Measurements from ENCODE around the gene PNKP.

The PNKP gene

GRCh38 chr19:49818649-49819370 lies 48.6 kb downstream of the PNKP start:
- Mint-ChIP-seq H3K27ac (peak overlapping the region; percentile 83), H3K4me1 (ENCODE audit: low read depth) (peaks cover 27% of the 10 kb centered on the region), H3K36me3 (peaks cover 2% of the 10 kb centered on the region), H3K4me3 (peak overlapping the region; percentile 97), H3K27me3 (no peaks in the 10 kb centered on the region), H3K9me3 (ENCODE audit: low read depth) (no peaks in the 10 kb centered on the region)

- Mint-ChIP-seq H3K36me3 (no peaks in the 10 kb centered on the region), H3K9me3 (ENCODE audit: low read depth) (no peaks in the 10 kb centered on the region), H3K4me3 (peak within 1 kb of the TSS; percentile 97), H3K27me3 (no peaks in the 10 kb centered on the region), H3K4me1 (ENCODE audit: low read depth) (peaks cover 29% of the 10 kb centered on the region), H3K27ac (peak within 1 kb of the TSS; percentile 96)
Measured at GRCh38 chr19:49817964-49818648, 49.3 kb downstream of the PNKP start, which contains the start of gene MED25. MED25 (plus strand) TSS chr19:49818289; CDS start chr19:49818342, 53 bp downstream.

DNA sequence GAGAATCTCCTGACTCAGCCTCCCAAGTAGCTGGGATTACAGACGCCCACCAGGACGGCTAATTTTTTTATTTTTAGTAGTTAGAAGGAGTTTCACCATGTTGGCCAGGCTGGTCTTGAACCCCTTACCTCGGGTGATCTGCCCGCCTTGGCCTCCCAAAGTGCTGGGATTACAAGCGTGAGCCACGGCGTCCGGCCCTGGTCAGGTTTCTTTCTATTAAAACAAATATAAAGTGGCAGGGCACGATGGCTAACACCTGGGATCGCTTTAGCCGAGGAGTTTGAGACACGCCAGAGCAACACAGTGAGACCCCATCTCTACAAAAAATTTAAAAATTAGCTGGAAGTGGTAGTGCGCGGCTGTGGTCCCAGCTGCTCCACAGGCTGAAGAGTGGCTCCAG lies 50.8 kb downstream of the PNKP start:
- Mint-ChIP-seq H3K36me3 (no peaks in the 10 kb centered on the region), H3K4me1 (ENCODE audit: low read depth) (peaks cover 39% of the 10 kb centered on the region), H3K27ac (no peak overlapping the region), H3K27me3 (no peaks in the 10 kb centered on the region), H3K4me3 (no peak overlapping the region), H3K9me3 (ENCODE audit: low read depth) (no peaks in the 10 kb centered on the region)

DNA sequence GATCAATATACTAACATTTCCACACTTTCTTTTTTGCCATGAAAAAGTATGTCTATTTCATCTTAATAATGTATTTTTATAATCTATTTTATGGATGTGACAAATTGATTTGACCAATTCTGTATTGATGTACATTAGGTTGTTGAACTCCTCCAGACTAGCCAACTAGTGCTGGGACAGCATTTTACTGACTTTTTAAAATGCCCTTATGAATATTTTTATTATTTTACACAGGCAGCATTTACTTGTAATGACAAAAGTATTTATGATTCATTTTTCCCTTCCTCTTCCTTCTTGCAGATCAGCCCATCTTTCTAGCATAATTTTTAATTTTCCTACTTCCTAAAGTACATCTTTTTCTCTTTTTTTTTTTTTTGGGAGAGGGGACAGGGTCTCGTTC lies 53.4 kb downstream of the PNKP start:
- H3K27ac Mint-ChIP-seq: no peak overlapping the region
- no peaks in the 10 kb centered on the region for H3K27me3 Mint-ChIP-seq
- no peaks in the 10 kb centered on the region for H3K9me3 Mint-ChIP-seq (ENCODE audit: low read depth)
- H3K36me3 Mint-ChIP-seq: no peaks in the 10 kb centered on the region
- H3K4me1 Mint-ChIP-seq (ENCODE audit: low read depth): peaks cover 31% of the 10 kb centered on the region
- peak overlapping the region; percentile 93 for H3K4me3 Mint-ChIP-seq

GRCh38 chr19:49812997-49813861 lies 54.1 kb downstream of the PNKP start, which contains the start of gene FUZ:
FUZ (minus strand) TSS chr19:49813292; CDS start chr19:49813106, 186 bp downstream.
- Mint-ChIP-seq H3K27ac (peak within 1 kb of the TSS; percentile 95), H3K27me3 (no peaks in the 10 kb centered on the region), H3K9me3 (ENCODE audit: low read depth) (no peaks in the 10 kb centered on the region), H3K36me3 (no peaks in the 10 kb centered on the region), H3K4me1 (ENCODE audit: low read depth) (peaks cover 36% of the 10 kb centered on the region), H3K4me3 (peak within 1 kb of the TSS; percentile 93)

DNA sequence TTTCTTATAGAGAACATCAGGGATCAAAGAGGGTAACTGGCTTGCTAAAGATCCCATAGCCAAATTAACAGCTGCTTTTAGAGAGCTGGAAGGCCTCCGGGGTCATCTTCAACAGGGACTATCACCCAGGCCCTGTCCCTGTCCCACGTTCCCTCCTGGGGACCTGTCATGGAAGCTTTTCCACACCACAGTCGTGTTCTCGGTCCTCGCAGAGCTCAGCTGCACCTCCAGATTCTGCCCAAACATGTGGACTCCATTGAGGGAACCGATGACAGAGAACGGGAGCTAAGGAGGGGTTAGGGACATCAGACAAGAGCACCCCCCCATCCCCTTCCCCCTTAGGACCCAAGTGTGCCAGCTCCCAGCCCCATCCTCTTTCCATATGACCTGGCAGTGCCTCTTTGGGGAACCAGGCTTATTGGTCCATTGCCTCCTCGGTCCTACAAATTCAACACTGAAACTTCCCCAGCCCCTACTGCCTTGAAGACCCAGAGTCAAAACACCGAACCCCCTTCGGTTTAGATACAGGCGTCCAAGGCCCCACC lies 54.9 kb downstream of the PNKP start:
- H3K27ac Mint-ChIP-seq: peak overlapping the region; percentile 95
- H3K9me3 Mint-ChIP-seq (ENCODE audit: low read depth): no peaks in the 10 kb centered on the region
- peaks cover 39% of the 10 kb centered on the region for H3K4me1 Mint-ChIP-seq (ENCODE audit: low read depth)
- H3K27me3 Mint-ChIP-seq: no peaks in the 10 kb centered on the region
- peak overlapping the region; percentile 93 for H3K4me3 Mint-ChIP-seq
- H3K36me3 Mint-ChIP-seq: no peaks in the 10 kb centered on the region

DNA sequence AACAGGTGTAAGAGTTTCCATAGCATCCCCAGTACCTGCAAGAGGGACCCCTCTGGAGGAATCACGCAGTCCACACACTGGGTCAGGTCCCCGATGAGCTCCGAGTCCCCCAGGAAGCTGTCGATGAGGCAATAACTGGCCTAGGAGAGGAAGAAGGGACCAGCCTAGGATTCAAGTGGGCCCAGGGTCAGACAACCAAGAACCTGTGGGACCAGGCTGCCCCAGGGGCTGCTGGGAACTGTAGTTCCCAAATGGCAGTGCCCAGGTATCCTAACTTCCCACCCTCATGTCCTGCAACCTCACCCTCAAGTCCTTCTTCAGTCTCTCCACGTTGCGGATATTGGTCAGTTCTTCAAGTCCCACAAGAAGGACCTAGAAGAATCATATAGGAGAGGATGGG lies 56.0 kb downstream of the PNKP start:
- no peaks in the 10 kb centered on the region for H3K36me3 Mint-ChIP-seq
- no peaks in the 10 kb centered on the region for H3K27me3 Mint-ChIP-seq
- no peak overlapping the region for H3K4me3 Mint-ChIP-seq
- peaks cover 38% of the 10 kb centered on the region for H3K4me1 Mint-ChIP-seq (ENCODE audit: low read depth)
- no peak overlapping the region for H3K27ac Mint-ChIP-seq
- no peaks in the 10 kb centered on the region for H3K9me3 Mint-ChIP-seq (ENCODE audit: low read depth)

Measured in activated naive CD8-positive, alpha-beta T cell (primary cell).